Measurements from ENCODE around the gene DPY19L2. TPM values are rescaled to one million over a fixed set of nuclear protein-coding genes. Genes with fewer than 3 reads are reported as not detected.
"Not testable (repeated sequence)": the region's sequence is repeated elsewhere in the genome, so short reads cannot be mapped to it uniquely, and the experiment has no call there.

Gene DPY19L2
- total RNA-seq, 1 donor from 2014 or later: 7.3 TPM

DNA sequence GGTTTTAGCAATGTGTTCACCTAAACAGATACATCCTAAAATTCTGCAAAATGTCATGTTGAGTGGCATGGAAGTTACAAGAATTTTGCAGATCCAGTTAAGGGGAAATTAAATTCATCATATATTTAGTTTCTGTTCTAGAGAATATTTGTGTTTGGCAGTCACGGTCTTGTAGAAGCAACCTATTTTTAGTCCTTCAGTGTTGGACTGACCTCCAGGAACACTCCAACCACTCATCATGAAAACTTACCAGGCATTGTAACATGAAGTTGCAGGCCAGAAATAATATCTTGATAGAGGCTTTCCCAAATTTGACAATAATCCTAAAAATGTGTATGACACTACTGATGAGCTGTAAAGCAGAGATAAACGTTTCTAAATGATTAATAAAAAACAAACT is 119.3 kb downstream of the DPY19L2 start:
- not testable (repeated sequence) for H3K4me3 Mint-ChIP-seq (ENCODE audit: unreplicated experiment)

GRCh38 chr12:63545298-63545916 is 122.9 kb downstream of the DPY19L2 start:
- not testable (repeated sequence) for H3K4me2 ChIP-seq (ENCODE audit: low read length); H3K27ac Mint-ChIP-seq (ENCODE audit: unreplicated experiment); FAIRE-seq; DNase-seq (ENCODE audit: low read depth); H3K4me1 ChIP-seq (ENCODE audit: insufficient read depth, low read length); H3K79me2 ChIP-seq (ENCODE audit: insufficient read depth, low read length); H4K20me1 ChIP-seq (ENCODE audit: insufficient read depth, low read length); H3K9me3 Mint-ChIP-seq (ENCODE audit: unreplicated experiment); H3K9me3 ChIP-seq (ENCODE audit: insufficient read depth, low read depth, low read length); H3K36me3 Mint-ChIP-seq (ENCODE audit: low read depth, unreplicated experiment); H3K27ac ChIP-seq (ENCODE audit: low read depth, low read length); H3K4me1 Mint-ChIP-seq (ENCODE audit: low read depth, unreplicated experiment); H2AFZ ChIP-seq (ENCODE audit: low read depth, low read length); H3K4me3 ChIP-seq (ENCODE audit: insufficient read depth, low read depth, low read length); H3K9ac ChIP-seq (ENCODE audit: low read length); H3K36me3 ChIP-seq (ENCODE audit: insufficient read depth, low read length); H3K4me3 Mint-ChIP-seq (ENCODE audit: unreplicated experiment); H3K27me3 Mint-ChIP-seq (ENCODE audit: low read depth, unreplicated experiment); H3K27me3 ChIP-seq (ENCODE audit: insufficient read depth, low read length)

More for the DNA sequence above, 119.3 kb downstream of the DPY19L2 start:
- not testable (repeated sequence) for H3K4me3 ChIP-seq (ENCODE audit: insufficient read depth, low read depth, low read length); FAIRE-seq; H3K4me1 ChIP-seq (ENCODE audit: insufficient read depth, low read length); H2AFZ ChIP-seq (ENCODE audit: low read depth, low read length); H3K79me2 ChIP-seq (ENCODE audit: insufficient read depth, low read length); H3K36me3 Mint-ChIP-seq (ENCODE audit: low read depth, unreplicated experiment); H3K36me3 ChIP-seq (ENCODE audit: insufficient read depth, low read length); H3K27ac Mint-ChIP-seq (ENCODE audit: unreplicated experiment); H3K9me3 ChIP-seq (ENCODE audit: insufficient read depth, low read depth, low read length); H4K20me1 ChIP-seq (ENCODE audit: insufficient read depth, low read length); H3K27ac ChIP-seq (ENCODE audit: low read depth, low read length); H3K9ac ChIP-seq (ENCODE audit: low read length); H3K4me2 ChIP-seq (ENCODE audit: low read length); H3K4me1 Mint-ChIP-seq (ENCODE audit: low read depth, unreplicated experiment); H3K27me3 ChIP-seq (ENCODE audit: insufficient read depth, low read length); DNase-seq (ENCODE audit: low read depth); H3K9me3 Mint-ChIP-seq (ENCODE audit: unreplicated experiment); H3K27me3 Mint-ChIP-seq (ENCODE audit: low read depth, unreplicated experiment)

DNA sequence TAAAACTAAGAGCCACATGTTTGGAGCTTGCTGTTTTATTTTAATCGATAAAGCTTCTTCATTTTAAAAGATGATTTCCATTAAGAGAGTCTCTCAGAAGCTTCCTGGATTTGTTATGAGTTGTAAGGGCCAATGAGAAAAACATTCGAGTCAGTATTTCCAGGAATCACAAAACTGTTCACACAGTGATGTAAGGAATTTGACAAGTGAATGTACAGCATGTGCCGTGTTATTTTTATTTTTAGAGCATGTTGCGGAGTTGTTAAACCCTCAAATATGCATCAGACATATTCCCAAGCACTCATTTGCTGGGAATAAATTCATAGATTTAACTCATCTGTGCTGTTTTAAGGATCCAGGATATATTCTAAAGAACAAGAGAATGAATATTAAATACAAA is 129.6 kb downstream of the DPY19L2 start:
- H3K9me3 ChIP-seq (ENCODE audit: insufficient read depth, low read depth, low read length); H3K27ac Mint-ChIP-seq (ENCODE audit: unreplicated experiment); H2AFZ ChIP-seq (ENCODE audit: low read depth, low read length); H3K4me2 ChIP-seq (ENCODE audit: low read length); H3K4me3 Mint-ChIP-seq (ENCODE audit: unreplicated experiment); H3K9me3 Mint-ChIP-seq (ENCODE audit: unreplicated experiment); H3K9ac ChIP-seq (ENCODE audit: low read length); H3K4me3 ChIP-seq (ENCODE audit: insufficient read depth, low read depth, low read length); DNase-seq (ENCODE audit: low read depth); H3K27ac ChIP-seq (ENCODE audit: low read depth, low read length); FAIRE-seq; H3K36me3 ChIP-seq (ENCODE audit: insufficient read depth, low read length); H3K36me3 Mint-ChIP-seq (ENCODE audit: low read depth, unreplicated experiment); H3K4me1 ChIP-seq (ENCODE audit: insufficient read depth, low read length); H3K27me3 Mint-ChIP-seq (ENCODE audit: low read depth, unreplicated experiment); H4K20me1 ChIP-seq (ENCODE audit: insufficient read depth, low read length); H3K27me3 ChIP-seq (ENCODE audit: insufficient read depth, low read length); H3K79me2 ChIP-seq (ENCODE audit: insufficient read depth, low read length); H3K4me1 Mint-ChIP-seq (ENCODE audit: low read depth, unreplicated experiment): not testable (repeated sequence)

GRCh38 chr12:63537838-63538237 is 130.5 kb downstream of the DPY19L2 start:
- H3K4me1 ChIP-seq (ENCODE audit: insufficient read depth, low read length); H3K9me3 Mint-ChIP-seq (ENCODE audit: unreplicated experiment); H3K36me3 ChIP-seq (ENCODE audit: insufficient read depth, low read length); H3K27ac Mint-ChIP-seq (ENCODE audit: unreplicated experiment); H2AFZ ChIP-seq (ENCODE audit: low read depth, low read length); H4K20me1 ChIP-seq (ENCODE audit: insufficient read depth, low read length); H3K36me3 Mint-ChIP-seq (ENCODE audit: low read depth, unreplicated experiment); DNase-seq (ENCODE audit: low read depth); H3K27me3 ChIP-seq (ENCODE audit: insufficient read depth, low read length); H3K79me2 ChIP-seq (ENCODE audit: insufficient read depth, low read length); H3K4me1 Mint-ChIP-seq (ENCODE audit: low read depth, unreplicated experiment); H3K4me2 ChIP-seq (ENCODE audit: low read length); FAIRE-seq; H3K27me3 Mint-ChIP-seq (ENCODE audit: low read depth, unreplicated experiment); H3K4me3 Mint-ChIP-seq (ENCODE audit: unreplicated experiment); H3K9me3 ChIP-seq (ENCODE audit: insufficient read depth, low read depth, low read length); H3K9ac ChIP-seq (ENCODE audit: low read length); H3K27ac ChIP-seq (ENCODE audit: low read depth, low read length); H3K4me3 ChIP-seq (ENCODE audit: insufficient read depth, low read depth, low read length): not testable (repeated sequence)

- H3K4me2 ChIP-seq (ENCODE audit: low read length); H3K4me3 ChIP-seq (ENCODE audit: insufficient read depth, low read depth, low read length); H3K9me3 ChIP-seq (ENCODE audit: insufficient read depth, low read depth, low read length); H4K20me1 ChIP-seq (ENCODE audit: insufficient read depth, low read length); H3K9me3 Mint-ChIP-seq (ENCODE audit: unreplicated experiment); H3K36me3 Mint-ChIP-seq (ENCODE audit: low read depth, unreplicated experiment); DNase-seq (ENCODE audit: low read depth); H2AFZ ChIP-seq (ENCODE audit: low read depth, low read length); H3K9ac ChIP-seq (ENCODE audit: low read length); H3K4me1 Mint-ChIP-seq (ENCODE audit: low read depth, unreplicated experiment); H3K27me3 Mint-ChIP-seq (ENCODE audit: low read depth, unreplicated experiment); H3K79me2 ChIP-seq (ENCODE audit: insufficient read depth, low read length); H3K36me3 ChIP-seq (ENCODE audit: insufficient read depth, low read length); H3K4me3 Mint-ChIP-seq (ENCODE audit: unreplicated experiment); FAIRE-seq; H3K27me3 ChIP-seq (ENCODE audit: insufficient read depth, low read length); H3K27ac ChIP-seq (ENCODE audit: low read depth, low read length); H3K4me1 ChIP-seq (ENCODE audit: insufficient read depth, low read length); H3K27ac Mint-ChIP-seq (ENCODE audit: unreplicated experiment): not testable (repeated sequence)
Measured at GRCh38 chr12:63529641-63530040, 138.7 kb downstream of the DPY19L2 start.
